A549 (cell line): ENCODE data around the gene NYNRIN.

Source experiments
- CBX2 ChIP-seq: fragments of 200-600 bp; sonication (generic); IDR thresholded peaks from 2 replicates; pipeline ENCODE4 v1.6.1; 2016; ENCODE audit warnings: low read depth, mild to moderate bottlenecking, borderline replicate concordance
- JUN ChIP-seq, 2 experiments: fragments of >200 bp; sonication (Bioruptor Twin); formaldehyde crosslinking; IDR thresholded peaks; 2 replicates in 1 of 2; 3 replicates in 1 of 2; pipeline ENCODE4 v1.6.1; 2016 to 2017
- KDM1A ChIP-seq: fragments of 200-600 bp; sonication (generic); IDR thresholded peaks from 2 replicates; pipeline ENCODE4 v1.6.1; 2016; ENCODE audit warnings: low read depth, mild to moderate bottlenecking
- MAX ChIP-seq: IDR thresholded peaks from 2 replicates; pipeline ENCODE4 v1.6.1; 2012
- POLR2A ChIP-seq: IDR thresholded peaks from 2 replicates; pipeline ENCODE4 v1.6.1; 2012; ENCODE audit warnings: mild to moderate bottlenecking, low read length
- RAD21 ChIP-seq, 2 experiments: fragments of >200 bp in 1 of 2; sonication (Bioruptor Twin) in 1 of 2; formaldehyde crosslinking in 1 of 2; IDR thresholded peaks in 1 of 2; conservative IDR thresholded peaks in 1 of 2; 2 replicates in 1 of 2; 3 replicates in 1 of 2; pipeline ENCODE4 v1.6.1; 2012 to 2018; ENCODE audit warnings: inconsistent platforms in 1 of 2
- TF ChIP-seq, protein P1 (sequence below): fragments of >200 bp; sonication (Bioruptor Twin); formaldehyde crosslinking; IDR thresholded peaks from 3 replicates; pipeline ENCODE4 v1.5.1; 2016

DNA sequence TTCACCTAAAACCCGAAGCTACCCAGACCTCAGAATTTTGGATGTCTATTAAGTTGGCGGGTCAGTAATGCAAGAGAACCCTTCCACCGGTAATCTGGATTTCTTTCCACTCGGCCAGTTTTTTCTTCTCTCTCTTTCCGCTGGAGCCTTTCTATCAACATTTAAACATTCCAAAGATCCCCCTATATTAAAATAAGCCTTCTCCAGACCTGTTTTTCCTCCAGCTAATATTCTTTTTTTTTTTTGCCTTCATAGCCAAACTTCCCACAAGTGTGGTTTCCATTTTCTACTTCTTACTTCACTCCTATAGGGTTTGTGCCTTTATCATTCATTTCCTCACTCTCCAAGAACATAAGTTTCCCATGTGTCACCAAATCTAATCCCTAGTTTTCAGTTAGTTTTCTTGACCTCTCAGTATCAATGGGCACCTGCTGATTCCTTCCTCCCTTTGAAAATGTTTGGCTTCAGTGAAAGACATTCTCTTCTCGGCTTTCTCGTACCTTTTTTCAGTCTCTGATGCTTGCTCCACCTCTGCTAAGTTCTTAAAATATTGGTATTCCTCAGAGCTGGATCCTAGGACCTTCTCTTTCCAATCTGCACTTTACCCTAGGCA is 44.4 kb downstream of the NYNRIN start:
- TF ChIP-seq KDM1A (no peak), JUN (IDR thresholded peaks at IDR 0.05) (no peak), MAX (no peak), POLR2A (no peak), RAD21 (conservative IDR thresholded peaks at IDR 0.05 in 1 of 2, IDR thresholded peaks at IDR 0.05 in 1 of 2) (no peak), CBX2 (no peak)
- TF ChIP-seq, protein P1, sequence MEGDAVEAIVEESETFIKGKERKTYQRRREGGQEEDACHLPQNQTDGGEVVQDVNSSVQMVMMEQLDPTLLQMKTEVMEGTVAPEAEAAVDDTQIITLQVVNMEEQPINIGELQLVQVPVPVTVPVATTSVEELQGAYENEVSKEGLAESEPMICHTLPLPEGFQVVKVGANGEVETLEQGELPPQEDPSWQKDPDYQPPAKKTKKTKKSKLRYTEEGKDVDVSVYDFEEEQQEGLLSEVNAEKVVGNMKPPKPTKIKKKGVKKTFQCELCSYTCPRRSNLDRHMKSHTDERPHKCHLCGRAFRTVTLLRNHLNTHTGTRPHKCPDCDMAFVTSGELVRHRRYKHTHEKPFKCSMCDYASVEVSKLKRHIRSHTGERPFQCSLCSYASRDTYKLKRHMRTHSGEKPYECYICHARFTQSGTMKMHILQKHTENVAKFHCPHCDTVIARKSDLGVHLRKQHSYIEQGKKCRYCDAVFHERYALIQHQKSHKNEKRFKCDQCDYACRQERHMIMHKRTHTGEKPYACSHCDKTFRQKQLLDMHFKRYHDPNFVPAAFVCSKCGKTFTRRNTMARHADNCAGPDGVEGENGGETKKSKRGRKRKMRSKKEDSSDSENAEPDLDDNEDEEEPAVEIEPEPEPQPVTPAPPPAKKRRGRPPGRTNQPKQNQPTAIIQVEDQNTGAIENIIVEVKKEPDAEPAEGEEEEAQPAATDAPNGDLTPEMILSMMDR: no peak
